Bronchial epithelial cell (primary cell): Measurements from ENCODE around the gene USP21. TPM values are rescaled to one million over a fixed set of nuclear protein-coding genes. Genes with fewer than 3 reads are reported as not detected.

Source experiments
- DNase-seq: peaks from one replicate; pipeline ENCODE4 v3.0.0-alpha.2; 2010; ENCODE audit warnings: low read depth
- FAIRE-seq: peaks from 2 replicates; lab custom pipeline; 2011; peaks lifted over from hg19 to GRCh38; lab: Jason Lieb, UNC
- H3K27me3 ChIP-seq: 2 replicates; pipeline ENCODE4 v1.5.1; 2011; ENCODE audit warnings: low read length; ENCODE audit not compliant: control insufficient read depth, insufficient read depth
- H3K36me3 ChIP-seq: 2 replicates; pipeline ENCODE4 v1.5.1; 2011; ENCODE audit warnings: low read length; ENCODE audit not compliant: control insufficient read depth, insufficient read depth
- H3K4me3 ChIP-seq: 2 replicates; pipeline ENCODE4 v1.5.1; 2011; ENCODE audit warnings: mild to moderate bottlenecking, low read depth, low read length, control low read depth
- CTCF ChIP-seq: IDR thresholded peaks from 2 replicates; pipeline ENCODE4 v1.5.1; 2011; ENCODE audit warnings: mild to moderate bottlenecking, moderate library complexity, low read length, control low read depth, inconsistent platforms; ENCODE audit not compliant: insufficient read depth, severe bottlenecking
- total RNA-seq: library from RNA; depleted of rRNA; stranded (reverse); fragments of >200 nt; gene quantifications from 2 replicates; pipeline ENCODE4 v1.2.1, GENCODE V29; 2014

Gene USP21
- total RNA-seq, 1 donor from 2014 or later: 3.9 TPM

- FAIRE-seq: no peak
- Histone ChIP-seq H3K4me3 (no peak overlapping the region), H3K27me3 (no peaks in the 10 kb centered on the region), H3K36me3 (no peaks in the 10 kb centered on the region)
- no peak for DNase-seq
- TF ChIP-seq CTCF: no peak
Measured at GRCh38 chr1:161193561-161194235, 34.4 kb downstream of the USP21 start.

GRCh38 chr1:161195171-161195570 is 35.9 kb downstream of the USP21 start:
- Histone ChIP-seq H3K4me3 (no peak overlapping the region), H3K36me3 (no peaks in the 10 kb centered on the region), H3K27me3 (no peaks in the 10 kb centered on the region)
- FAIRE-seq (no peak), DNase-seq (no peak)
- no peak for TF ChIP-seq CTCF

GRCh38 chr1:161196111-161196510 is 36.8 kb downstream of the USP21 start:
- no peak for FAIRE-seq
- TF ChIP-seq CTCF: no peak
- no peak overlapping the region for H3K4me3 ChIP-seq

GRCh38 chr1:161196521-161197451 is 37.5 kb downstream of the USP21 start:
- H3K4me3 ChIP-seq: no peak overlapping the region

More at GRCh38 chr1:161196111-161196510, 36.8 kb downstream of the USP21 start:
- H3K27me3 ChIP-seq: no peaks in the 10 kb centered on the region
- DNase-seq: no peak
- no peaks in the 10 kb centered on the region for H3K36me3 ChIP-seq

GRCh38 chr1:161197560-161198193 is 38.4 kb downstream of the USP21 start:
- no peaks in the 10 kb centered on the region for H3K27me3 ChIP-seq
- no peak for DNase-seq
- H3K4me3 ChIP-seq: no peak overlapping the region
- no peak for FAIRE-seq
- TF ChIP-seq CTCF: no peak
- H3K36me3 ChIP-seq: no peaks in the 10 kb centered on the region

More at GRCh38 chr1:161196521-161197451, 37.5 kb downstream of the USP21 start:
- Histone ChIP-seq H3K27me3 (no peaks in the 10 kb centered on the region), H3K36me3 (no peaks in the 10 kb centered on the region)
- no peak for FAIRE-seq
- TF ChIP-seq CTCF: no peak
- DNase-seq: no peak
